HL-60/S4 treated with retinoic acid at 250 ng/mL for 4 days and 3 days (cell line): ENCODE results near the gene UMODL1.

Experiments
- in situ Hi-C: fragments of 300-500 bp; cut with MboI; formaldehyde crosslinking; loops from 2 replicates; pipeline ENCODE4 v1.7.0; 2022; ENCODE audit warnings: low sequenced_read_pairs

The UMODL1 gene, protein sequence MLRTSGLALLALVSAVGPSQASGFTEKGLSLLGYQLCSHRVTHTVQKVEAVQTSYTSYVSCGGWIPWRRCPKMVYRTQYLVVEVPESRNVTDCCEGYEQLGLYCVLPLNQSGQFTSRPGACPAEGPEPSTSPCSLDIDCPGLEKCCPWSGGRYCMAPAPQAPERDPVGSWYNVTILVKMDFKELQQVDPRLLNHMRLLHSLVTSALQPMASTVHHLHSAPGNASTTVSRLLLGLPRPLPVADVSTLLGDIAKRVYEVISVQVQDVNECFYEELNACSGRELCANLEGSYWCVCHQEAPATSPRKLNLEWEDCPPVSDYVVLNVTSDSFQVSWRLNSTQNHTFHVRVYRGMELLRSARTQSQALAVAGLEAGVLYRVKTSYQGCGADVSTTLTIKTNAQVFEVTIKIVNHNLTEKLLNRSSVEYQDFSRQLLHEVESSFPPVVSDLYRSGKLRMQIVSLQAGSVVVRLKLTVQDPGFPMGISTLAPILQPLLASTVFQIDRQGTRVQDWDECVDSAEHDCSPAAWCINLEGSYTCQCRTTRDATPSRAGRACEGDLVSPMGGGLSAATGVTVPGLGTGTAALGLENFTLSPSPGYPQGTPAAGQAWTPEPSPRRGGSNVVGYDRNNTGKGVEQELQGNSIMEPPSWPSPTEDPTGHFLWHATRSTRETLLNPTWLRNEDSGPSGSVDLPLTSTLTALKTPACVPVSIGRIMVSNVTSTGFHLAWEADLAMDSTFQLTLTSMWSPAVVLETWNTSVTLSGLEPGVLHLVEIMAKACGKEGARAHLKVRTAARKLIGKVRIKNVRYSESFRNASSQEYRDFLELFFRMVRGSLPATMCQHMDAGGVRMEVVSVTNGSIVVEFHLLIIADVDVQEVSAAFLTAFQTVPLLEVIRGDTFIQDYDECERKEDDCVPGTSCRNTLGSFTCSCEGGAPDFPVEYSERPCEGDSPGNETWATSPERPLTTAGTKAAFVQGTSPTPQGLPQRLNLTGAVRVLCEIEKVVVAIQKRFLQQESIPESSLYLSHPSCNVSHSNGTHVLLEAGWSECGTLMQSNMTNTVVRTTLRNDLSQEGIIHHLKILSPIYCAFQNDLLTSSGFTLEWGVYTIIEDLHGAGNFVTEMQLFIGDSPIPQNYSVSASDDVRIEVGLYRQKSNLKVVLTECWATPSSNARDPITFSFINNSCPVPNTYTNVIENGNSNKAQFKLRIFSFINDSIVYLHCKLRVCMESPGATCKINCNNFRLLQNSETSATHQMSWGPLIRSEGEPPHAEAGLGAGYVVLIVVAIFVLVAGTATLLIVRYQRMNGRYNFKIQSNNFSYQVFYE

DNA sequence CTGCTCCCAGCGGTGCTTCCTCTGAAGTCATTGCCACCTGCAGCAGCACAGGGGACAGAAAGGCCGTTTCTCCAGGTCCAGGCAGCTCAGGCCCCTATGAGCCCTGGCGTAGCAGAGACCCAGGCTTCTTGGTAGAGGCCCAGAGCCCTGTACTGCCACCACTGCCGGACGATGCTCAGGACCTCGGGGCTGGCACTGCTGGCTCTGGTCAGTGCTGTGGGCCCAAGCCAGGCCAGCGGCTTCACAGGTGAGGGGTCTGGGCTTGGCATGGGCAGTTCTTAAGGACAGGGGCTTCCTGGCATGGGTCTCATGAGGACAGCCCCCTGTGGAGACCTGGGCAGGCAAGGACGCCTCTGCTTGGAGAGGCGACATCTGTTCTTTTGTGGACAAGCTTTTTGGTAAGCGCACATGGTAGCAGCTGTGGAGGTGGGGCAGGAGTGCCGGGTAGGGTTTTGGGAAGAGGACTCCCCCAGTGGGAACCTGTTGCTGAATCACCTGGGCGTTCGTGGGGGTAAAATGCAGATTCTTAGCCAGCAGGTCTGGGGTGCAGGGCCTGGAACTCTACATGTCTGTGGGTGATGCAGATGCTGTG, at the start of gene UMODL1:
Gene UMODL1 (plus strand): TSS at position 172 of the 592 bp plus-strand sequence. CDS start 0 bp downstream, at position 172.
- in situ Hi-C loops: no loop called here

DNA sequence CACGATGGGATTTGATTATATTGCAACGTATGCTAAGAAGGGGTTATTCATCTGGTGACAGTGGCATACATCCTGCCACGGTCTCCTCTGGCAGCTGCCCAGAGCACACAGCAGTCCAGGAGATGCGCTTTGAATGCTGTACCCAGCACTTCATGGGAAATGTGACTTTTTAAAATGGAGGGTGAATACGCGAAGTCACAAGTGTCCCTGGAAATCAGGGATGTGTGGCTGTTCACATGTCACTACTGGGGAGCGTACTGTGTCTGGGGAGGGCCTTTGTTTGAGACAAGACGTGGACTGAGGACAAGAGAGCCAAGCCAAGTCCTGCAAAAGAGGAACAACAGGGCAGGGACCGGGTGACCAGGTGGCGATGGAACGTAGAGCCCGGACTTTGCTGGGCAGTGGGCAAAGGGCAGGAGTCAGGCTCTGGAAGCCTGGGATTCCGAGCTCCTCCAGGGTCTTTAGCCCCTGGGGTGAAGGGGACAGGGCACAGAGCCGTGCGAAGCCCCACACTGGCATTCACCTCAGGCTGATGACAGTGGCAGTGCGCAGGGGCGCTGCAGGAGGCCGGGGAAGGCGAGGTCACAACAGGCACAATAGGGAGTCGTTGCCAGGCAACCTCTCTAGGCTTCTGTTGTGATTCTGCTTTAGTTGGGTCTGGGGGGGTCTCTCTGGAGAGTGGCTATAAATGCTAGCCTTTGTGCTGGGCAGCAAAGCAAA, 49.6 kb upstream of the UMODL1 start:
- in situ Hi-C loops: no loop called here

DNA sequence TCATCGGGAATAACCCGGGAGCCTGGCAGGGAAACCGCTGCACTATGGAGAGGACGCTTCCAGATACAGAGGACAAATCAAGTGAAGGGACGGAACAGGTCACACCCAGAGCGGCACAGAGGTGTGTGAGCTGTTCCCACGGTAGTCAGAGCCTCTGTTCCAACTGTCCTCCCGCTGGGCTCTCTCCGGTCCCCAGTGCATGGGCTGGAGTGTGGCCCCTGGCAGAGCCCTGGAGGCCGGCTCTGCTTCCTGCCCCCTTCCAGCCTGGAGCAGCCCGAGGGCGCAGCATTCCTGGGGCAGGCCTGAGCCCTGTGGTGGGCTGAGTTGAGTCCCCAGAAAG, 49.1 kb upstream of the UMODL1 start:
- in situ Hi-C loops: no loop called here

DNA sequence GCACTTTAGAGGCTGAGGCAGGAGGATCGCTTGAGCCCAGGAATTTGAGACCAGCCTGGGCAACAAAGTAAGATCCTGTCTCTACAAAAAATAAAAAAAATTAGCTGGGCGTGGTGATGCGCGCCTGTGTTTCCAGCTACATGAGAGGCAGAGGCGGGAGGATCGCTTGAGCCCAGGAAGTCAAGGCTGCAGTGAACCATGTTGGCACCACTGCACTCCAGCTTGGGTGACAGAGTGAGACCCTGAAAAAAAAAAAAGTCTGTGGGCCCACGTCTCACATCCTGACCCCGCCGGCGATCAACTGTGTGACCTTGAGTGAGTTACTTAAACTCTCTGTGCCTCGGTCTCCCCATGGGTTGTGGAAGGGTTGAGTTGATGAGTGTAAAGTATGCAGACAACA, 48.2 kb upstream of the UMODL1 start:
- in situ Hi-C loops: no loop called here

DNA sequence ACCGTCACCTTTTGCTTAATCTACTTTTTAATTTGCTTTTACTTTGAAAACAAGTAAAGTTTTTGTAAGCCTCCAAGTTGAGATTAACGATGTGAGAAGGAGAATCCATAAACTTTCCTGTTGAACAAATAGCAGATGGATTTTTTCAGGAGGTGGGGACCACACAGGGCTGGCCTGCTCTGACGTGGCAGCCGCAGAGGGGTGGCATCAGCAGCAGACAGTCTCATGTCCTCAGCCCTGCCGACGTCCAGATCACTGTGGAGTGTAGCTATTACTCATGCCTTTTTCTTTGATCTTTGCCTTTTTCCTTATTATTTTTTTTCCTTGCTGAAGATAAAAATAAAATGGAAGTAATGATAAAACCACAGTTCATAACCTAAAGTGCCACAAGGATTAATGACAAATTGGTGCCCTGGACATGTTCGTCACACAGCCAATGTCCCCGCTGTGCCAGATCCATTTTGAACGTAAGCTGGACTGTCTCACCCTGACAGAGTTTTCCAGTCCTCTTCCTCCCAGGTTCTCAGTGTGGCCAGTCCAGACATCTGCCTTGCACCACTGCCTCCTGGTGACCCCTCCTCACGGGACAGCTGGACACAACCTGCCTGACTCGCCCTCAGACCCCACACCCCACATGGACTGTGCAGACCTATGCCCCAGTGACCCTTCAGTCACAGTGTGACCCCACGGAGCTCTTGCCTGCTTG, 45.6 kb upstream of the UMODL1 start:
- in situ Hi-C loops: no loop called here

DNA sequence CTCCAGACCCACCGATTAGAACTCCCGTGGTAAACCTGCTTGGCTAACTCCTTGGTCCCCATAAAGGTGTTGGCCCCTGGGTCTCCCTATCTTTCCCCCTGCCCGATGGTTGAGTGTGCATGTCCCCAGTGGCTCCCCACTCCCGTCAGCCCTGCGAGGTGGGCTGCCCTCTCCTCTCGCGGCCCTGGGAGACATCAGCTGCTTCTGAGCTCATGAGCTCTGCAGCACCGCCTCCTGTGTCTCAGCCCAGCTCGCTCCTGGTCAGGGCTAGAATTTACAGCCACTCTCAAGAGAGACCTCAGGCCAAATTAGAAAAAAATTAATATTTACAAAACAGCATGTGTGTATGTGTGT, 45.1 kb upstream of the UMODL1 start:
- in situ Hi-C loops: no loop called here

DNA sequence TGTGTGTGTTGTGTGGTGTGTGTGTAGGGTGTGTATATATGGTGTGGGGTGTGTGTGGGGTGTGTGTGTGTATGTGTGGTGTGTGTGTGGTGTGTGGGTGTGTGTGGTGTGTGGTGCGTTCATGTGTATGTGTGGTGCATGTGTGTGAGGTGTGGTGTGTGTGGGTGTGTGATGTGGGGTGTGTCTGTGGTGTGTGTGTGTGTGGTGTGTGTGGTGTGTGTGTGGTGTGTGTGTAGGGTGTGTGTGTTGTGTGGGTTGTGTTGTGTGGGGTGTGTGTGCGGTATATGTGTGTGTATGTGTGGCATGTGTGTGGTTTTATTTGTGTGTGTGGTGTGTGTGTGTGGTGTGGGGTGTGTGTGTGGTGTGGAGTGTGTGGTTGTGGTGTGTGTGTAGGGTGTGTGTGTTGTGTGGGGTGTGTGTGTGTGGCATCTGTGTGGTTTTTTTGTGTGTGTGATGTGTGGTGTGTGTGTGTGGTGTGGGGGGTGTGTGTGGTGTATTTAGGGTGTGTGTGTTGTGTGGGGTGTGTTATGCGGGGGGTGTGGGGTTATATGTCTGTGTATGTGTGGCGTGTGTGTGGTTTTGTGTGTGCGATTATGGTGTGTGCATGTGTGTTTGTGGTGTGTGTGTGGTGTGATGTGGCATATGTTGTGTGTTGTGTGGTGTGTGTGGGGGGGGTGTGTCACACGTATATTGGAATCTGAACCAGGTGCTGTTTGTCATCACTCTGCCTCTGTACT, 43.9 kb upstream of the UMODL1 start:
- in situ Hi-C loops: no loop called here

DNA sequence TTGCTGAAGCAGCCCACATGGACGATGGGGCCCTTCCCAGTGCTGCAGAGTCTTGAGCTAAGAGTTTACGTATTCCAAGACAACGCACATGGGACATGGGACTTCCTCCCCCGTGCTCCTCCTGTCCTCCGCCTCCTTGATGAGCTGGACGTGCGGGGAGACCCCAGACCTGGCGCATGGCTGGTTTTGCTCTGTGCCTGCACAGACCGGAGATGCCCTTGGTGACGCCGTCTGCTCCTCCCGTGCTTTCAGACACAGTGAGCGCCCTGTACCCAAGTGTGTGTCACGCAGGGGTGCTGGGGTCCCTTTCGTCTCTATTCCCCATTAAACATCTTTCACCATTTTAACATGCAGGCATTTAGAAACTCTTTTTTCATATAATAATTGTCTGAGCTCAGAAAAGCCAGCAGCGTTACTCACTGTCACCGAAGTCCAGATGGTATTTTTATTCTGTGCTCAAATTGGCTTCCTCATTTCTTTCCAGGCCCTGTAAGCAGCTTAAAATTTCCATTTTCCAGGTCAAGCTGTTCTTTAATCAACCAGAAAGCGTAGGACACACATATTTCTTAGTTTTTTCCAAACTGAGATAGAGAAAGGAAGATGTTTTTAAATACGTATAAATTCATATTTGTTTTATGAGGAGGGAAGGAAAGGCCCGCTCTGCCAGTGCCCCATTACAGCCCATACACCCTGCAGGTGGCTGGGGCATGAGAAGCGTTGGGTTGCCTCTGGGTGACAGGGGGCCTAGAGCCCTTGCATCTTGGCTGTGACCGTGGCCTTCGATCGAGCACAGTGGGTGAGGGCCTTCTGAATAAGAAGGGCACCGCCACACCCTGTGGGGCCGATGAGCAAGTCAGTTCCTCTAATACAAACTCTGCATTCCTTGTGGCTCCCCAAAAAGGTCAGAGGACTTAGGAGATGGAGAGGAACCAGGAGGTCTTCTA, 43.0 kb upstream of the UMODL1 start:
- in situ Hi-C loops: no loop called here

DNA sequence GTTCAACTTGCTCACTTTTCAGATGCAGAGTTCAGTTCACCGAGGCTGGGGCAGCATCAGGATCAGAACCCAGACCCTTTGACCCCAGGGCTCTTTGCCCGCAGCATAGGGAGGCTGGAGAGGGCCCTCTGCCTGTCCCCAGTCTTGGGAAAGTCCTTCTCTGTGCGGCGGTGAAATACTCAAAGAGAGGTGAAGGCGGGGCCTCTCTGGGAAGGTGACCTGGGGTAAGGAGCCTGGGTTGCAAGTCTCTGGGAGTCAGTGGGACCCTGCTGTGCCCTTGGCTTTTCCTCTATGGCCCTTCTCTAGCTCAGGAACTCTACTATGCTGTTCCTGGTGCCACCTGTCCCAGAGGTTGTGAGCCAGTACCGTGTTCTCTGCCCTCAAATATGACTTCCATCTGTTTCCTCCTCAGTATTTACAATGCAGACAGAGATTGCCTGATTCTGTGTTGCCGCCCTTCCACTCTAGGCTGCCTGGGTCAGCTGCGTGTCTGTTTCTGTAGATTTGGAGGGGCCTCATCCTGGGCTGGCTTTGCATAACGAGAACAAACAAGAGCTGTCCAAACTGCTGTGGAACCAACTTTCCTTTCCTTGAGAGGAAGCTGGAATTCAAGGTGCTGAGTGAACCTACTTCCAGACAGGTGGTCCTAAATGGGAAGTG, 42.2 kb upstream of the UMODL1 start:
- in situ Hi-C loops: no loop called here

DNA sequence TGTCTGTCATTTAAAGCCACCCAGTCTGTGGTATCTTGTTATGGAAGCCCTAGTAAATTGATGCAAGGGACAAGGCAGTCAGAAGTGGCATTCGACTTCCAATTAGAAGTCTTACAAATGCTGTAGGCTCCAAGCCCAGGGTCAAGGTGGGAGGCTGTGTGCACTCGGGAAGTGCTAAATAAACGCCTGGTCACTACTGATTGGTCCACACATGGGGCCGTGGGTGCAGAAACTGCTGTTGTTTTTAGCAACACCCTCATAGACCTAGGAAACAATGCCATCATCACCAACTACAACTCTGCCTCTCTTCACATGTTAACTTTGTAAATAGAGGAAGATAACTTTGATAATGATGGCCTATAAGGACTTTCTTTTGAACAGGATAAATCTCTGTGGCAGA, 40.8 kb upstream of the UMODL1 start:
- in situ Hi-C loops: no loop called here

DNA sequence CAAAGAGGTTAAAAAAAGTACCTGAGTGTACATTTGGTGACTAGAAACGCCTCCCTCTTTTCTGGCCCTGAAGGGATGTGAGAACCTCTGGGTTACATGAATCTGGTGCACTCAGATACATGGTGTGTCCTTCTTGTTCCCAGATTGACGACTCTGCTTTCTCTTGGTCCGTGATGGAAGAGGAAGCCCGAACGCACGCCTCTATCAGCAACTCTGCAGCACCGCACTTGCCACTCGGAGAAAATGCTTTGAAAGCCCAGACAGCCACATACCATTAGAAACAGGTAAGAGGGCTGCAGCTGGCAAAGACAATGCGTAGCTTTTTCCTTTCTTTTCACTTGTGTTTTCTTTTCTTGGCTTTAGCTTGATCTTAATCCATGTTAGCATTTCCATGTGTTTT, 39.9 kb upstream of the UMODL1 start:
- in situ Hi-C loops: no loop called here

DNA sequence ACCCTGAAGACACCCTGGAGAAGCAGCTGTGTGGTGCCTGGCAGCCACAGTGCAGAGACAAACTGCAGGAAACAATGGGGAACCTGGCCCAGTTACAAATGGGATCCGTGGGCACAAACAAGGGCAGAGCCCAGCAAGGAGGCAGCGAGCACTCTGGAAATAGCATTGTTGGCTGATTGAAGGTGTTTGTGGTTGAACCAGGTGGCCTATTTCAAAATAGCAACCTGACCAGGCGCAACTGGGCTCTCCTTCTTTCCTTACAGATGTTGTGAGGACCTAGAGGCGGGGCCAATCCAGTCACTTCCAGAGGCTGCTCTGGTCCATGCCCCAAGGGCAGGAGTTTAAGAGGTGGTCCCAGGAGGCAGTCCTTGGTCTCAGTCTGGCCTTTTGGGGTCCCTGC, 39.3 kb upstream of the UMODL1 start:
- in situ Hi-C loops: no loop called here

DNA sequence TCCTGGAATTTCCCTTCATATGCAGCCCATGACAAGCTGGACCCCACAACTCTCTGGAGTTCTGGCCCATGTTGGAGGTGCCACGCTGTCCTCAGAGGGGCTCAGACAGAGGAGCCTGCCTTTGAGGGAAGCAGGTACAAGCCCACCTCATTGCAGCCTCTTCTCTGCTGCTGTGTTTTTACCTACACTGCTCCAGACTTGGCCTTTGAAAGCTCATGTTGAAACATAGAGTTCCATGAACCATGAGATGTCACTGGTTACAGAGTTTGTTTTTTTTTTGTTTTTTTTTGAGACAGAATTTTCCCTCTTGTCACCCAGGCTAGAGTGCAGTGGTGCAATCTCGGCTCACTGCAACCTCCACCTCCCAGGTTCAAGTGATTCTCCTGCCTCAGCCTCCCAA, 38.9 kb upstream of the UMODL1 start:
- in situ Hi-C loops: no loop called here

DNA sequence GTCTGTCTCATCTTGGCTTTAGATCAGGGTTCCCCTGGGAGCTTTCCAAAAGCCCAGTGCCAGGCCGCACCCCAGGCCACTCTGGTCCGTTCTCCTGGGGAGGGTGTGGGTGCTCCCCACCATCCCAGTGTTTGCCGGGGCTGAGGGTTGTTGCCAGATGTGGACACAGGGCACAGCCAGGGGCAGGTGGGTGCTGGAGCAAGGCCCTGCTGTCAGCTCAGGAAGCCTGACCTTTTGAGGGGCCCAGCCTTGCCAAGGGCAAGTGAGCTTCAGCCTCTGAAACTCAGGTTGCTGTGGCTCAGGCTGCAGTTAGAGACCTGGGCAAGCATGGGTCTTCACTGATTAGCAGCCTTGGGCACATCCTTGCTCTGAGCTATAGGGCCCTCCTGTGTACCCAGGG, 38.1 kb upstream of the UMODL1 start:
- in situ Hi-C loops: no loop called here

DNA sequence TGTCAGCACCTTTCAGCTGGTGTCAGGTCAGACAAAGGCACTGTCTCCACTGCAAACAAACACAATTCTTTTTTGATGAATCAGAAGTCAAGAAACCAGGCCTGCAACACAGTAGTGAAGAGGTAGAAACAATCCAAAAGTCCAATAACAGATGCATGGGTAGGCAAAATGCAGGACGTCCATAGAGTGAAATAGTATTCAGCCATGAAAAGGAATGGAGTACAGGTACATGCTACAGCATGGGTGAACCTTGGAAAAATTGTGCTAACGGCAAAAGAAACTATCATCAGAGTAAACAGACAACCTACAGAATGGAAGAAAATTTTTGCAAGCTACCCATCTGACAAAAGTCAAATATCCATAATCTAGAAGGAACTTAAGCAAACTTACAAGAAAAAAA, 34.8 kb upstream of the UMODL1 start:
- in situ Hi-C loops: no loop called here

DNA sequence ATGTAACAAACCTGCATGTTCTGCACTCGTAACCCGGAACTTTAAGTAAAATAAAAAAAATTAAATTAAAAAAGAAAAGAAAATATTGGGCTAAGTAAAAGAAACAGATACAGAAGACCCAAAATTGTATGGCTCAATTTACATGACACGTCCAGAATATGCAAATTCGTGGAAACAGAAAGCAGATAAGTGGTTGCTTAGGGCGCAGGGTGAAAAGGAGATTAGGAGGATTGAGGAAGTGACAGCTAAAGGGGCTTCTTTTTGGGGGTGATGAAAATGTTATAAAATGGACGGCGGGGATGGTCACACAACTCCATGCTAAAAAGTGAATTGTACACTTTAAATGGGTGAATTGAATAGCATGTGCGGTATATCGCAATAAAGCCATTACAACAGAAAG, 33.6 kb upstream of the UMODL1 start:
- in situ Hi-C loops: no loop called here

DNA sequence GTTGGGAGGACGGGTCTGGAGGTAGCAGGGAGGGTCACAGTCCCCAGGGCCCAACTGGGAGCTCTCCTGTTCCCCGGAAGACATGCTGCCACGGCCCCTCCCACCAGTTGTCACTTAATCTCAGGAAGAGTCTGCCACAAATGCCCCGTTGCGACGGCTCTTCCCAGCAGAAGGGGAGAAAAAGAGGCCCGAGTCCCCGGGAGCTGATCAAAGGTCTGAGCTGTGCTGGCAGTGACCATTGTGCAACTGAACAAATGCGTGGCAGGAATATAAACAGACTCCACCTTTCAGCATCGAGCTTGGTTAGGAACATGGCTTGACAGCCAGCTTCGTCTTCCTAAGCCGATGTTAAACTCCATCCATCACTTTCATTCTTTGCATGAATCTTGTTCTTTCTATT, 33.2 kb upstream of the UMODL1 start:
- in situ Hi-C loops: no loop called here
